Fibroblast of lung (primary cell): ENCODE measurements around the gene SHC4. TPM values are rescaled to one million over a fixed set of nuclear protein-coding genes. Genes with fewer than 3 reads are reported as not detected.

Experiments
- DNase-seq, 2 donors: peaks; one replicate each; pipeline versions ENCODE4 v3.0.0 to v3.0.0-alpha.2; 2010; ENCODE audit warnings: low read depth in 2 of 2
- H2AFZ ChIP-seq: 2 replicates; pipeline ENCODE4 v1.5.1; 2012; ENCODE audit warnings: low read length, control low read depth, inconsistent platforms
- H3K27ac ChIP-seq: 2 replicates; pipeline ENCODE4 v1.5.1; 2011; ENCODE audit warnings: low read length, control low read depth; ENCODE audit not compliant: insufficient read depth
- H3K27me3 ChIP-seq: 2 replicates; pipeline ENCODE4 v1.5.1; 2011; ENCODE audit warnings: mild to moderate bottlenecking, low read length; ENCODE audit not compliant: control insufficient read depth, insufficient read depth
- H3K36me3 ChIP-seq: 2 replicates; pipeline ENCODE4 v1.5.1; 2011; ENCODE audit warnings: low read length; ENCODE audit not compliant: control insufficient read depth, insufficient read depth
- H3K4me1 ChIP-seq: 2 replicates; pipeline ENCODE4 v1.5.1; 2011; ENCODE audit warnings: low read length; ENCODE audit not compliant: control insufficient read depth, insufficient read depth; ENCODE audit errors: extremely low read depth
- H3K4me2 ChIP-seq: 2 replicates; pipeline ENCODE4 v1.5.1; 2011; ENCODE audit warnings: low read length, control low read depth; ENCODE audit not compliant: insufficient read depth; ENCODE audit errors: extremely low read depth
- H3K4me3 ChIP-seq, 4 experiments: fragments of 200-600 bp in 1 of 4; sonication (generic) in 1 of 4; replicated peaks in 1 of 4; 2 replicates each; pipeline ENCODE4 v1.5.1; 2011 to 2016; ENCODE audit warnings: low read length in 4 of 4, low read depth in 3 of 4, mild to moderate bottlenecking in 3 of 4, control low read depth in 2 of 4, inconsistent platforms in 1 of 4, mixed read lengths in 1 of 4; ENCODE audit not compliant: insufficient read depth in 1 of 4; ENCODE audit errors: control extremely low read depth in 1 of 4
- H3K79me2 ChIP-seq: 2 replicates; pipeline ENCODE4 v1.5.1; 2012; ENCODE audit warnings: mild to moderate bottlenecking, low read length, inconsistent platforms; ENCODE audit not compliant: control insufficient read depth, insufficient read depth
- H3K9ac ChIP-seq: 2 replicates; pipeline ENCODE4 v1.5.1; 2011; ENCODE audit warnings: mild to moderate bottlenecking, low read length, control low read depth; ENCODE audit not compliant: insufficient read depth
- H3K9me3 ChIP-seq: 2 replicates; pipeline ENCODE4 v1.5.1; 2012; ENCODE audit warnings: low read depth, low read length; ENCODE audit not compliant: control insufficient read depth, insufficient read depth
- H4K20me1 ChIP-seq: 2 replicates; pipeline ENCODE4 v1.5.1; 2011; ENCODE audit warnings: low read length; ENCODE audit not compliant: control insufficient read depth, insufficient read depth; ENCODE audit errors: extremely low read depth
- EZH2 ChIP-seq: IDR thresholded peaks from 2 replicates; pipeline ENCODE4 v1.5.1; 2012; ENCODE audit warnings: low read length, control low read depth, mild to moderate bottlenecking; ENCODE audit errors: missing control alignments
- polyA plus RNA-seq, 2 donors: library from polyadenylated mRNA; depleted of rRNA in 1 of 2; stranded (reverse) in 1 of 2; unstranded in 1 of 2; fragments of >200 nt; gene quantifications; 2 replicates each; pipeline ENCODE4 v1.2.1, GENCODE V29; 2011 to 2012; ENCODE audit warnings: missing spikeins in 1 of 2
- total RNA-seq: library from RNA; depleted of rRNA; stranded (reverse); fragments of >200 nt; gene quantifications from 2 replicates; pipeline ENCODE4 v1.2.1, GENCODE V29; 2014
- TF ChIP-seq, protein P1 (sequence below), 2 donors: IDR thresholded peaks in 1 of 2; conservative IDR thresholded peaks in 1 of 2; 1 replicate in 1 of 2; 2 replicates in 1 of 2; pipeline ENCODE4 v1.5.1; 2011 to 2012; ENCODE audit warnings: low read length in 2 of 2, control low read depth in 1 of 2, inconsistent platforms in 1 of 2, low read depth in 1 of 2, mild to moderate bottlenecking in 1 of 2

The SHC4 gene
- total and polyA plus RNA-seq, 2 donors (not counting 1 experiment from before 2014, with no cell fraction given), result 0.75 to 1.5 TPM

DNA sequence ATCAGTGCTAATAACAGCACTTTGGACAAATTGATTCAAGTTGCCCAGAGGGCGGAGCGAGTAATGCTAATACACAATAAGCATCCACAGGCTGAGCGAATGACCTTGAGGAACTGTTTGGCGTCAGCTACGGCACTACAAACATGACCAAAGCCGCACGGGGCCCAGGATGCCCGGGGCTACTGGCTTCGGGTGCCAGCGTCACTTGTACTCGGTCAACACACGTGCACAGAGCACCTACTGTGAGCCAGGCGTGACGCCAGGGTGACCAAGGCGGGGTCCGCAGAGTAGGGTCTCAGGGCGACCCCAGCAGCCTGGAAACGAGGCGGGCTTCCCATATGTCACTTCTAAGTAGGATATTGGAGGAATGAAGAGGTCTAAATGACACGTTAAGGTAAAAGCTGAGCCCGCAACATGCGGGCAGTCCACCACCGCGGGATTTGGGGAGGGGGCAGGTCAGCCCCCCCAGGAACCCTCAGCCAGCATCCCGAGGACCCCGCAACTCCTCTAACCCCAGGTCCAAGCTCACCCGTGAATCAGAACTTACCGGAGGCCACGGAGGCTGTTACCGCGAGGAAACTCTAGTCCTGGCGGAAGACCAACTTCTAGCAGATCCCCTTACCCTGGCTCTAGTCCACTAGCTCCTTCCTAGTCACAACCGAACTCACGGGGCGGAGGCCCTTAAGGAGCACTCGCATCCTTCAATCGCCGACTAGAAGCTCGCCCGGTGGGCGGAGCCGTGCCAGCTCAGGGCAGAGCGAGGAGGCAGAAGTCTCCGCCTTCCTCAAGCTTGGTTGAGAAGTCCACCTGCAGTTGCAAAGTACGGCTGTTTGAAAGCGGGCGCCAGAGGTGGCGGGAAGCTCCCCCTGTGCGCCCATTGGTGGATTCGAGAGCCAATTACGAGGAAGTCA, 153.1 kb downstream of the SHC4 start, which contains the start of gene CEP152:
CEP152 (minus strand) TSS at position 656 of the 911 bp plus-strand sequence. CDS start 5,420 bp downstream, outside the sequence.
- peak within 1 kb of the TSS; percentile 50 for H3K9ac ChIP-seq
- H3K79me2 ChIP-seq, result peaks cover 29% of the 10 kb centered on the region
- no peaks in the 10 kb centered on the region for H3K27me3 ChIP-seq
- peak within 1 kb of the TSS; percentile 84 for H3K27ac ChIP-seq
- H3K4me1 ChIP-seq, result peaks cover 9% of the 10 kb centered on the region
- no peak for TF ChIP-seq EZH2
- TF ChIP-seq, protein P1, sequence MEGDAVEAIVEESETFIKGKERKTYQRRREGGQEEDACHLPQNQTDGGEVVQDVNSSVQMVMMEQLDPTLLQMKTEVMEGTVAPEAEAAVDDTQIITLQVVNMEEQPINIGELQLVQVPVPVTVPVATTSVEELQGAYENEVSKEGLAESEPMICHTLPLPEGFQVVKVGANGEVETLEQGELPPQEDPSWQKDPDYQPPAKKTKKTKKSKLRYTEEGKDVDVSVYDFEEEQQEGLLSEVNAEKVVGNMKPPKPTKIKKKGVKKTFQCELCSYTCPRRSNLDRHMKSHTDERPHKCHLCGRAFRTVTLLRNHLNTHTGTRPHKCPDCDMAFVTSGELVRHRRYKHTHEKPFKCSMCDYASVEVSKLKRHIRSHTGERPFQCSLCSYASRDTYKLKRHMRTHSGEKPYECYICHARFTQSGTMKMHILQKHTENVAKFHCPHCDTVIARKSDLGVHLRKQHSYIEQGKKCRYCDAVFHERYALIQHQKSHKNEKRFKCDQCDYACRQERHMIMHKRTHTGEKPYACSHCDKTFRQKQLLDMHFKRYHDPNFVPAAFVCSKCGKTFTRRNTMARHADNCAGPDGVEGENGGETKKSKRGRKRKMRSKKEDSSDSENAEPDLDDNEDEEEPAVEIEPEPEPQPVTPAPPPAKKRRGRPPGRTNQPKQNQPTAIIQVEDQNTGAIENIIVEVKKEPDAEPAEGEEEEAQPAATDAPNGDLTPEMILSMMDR (conservative IDR thresholded peaks at IDR 0.05 in 1 of 2, IDR thresholded peaks at IDR 0.05 in 1 of 2; ENCODE audit: low read depth in 1 of 2, low read length in 2 of 2), result no peak
- DNase-seq, result peak; percentile 100
- H3K9me3 ChIP-seq, result no peaks in the 10 kb centered on the region
- H2AFZ ChIP-seq, result peak within 1 kb of the TSS; percentile 93
- no peaks in the 10 kb centered on the region for H4K20me1 ChIP-seq
- H3K4me3 ChIP-seq, result peak within 1 kb of the TSS; percentile 90 to 97 (median 94)
- no peaks in the 10 kb centered on the region for H3K36me3 ChIP-seq
- peak within 1 kb of the TSS; percentile 94 for H3K4me2 ChIP-seq

- Histone ChIP-seq H3K9ac (no peak overlapping the region), H4K20me1 (no peaks in the 10 kb centered on the region), H3K27ac (no peak overlapping the region), H2AFZ (peak overlapping the region; percentile 41), H3K4me2 (peak overlapping the region; percentile 49), H3K79me2 (peaks cover 39% of the 10 kb centered on the region), H3K27me3 (no peaks in the 10 kb centered on the region), H3K36me3 (no peaks in the 10 kb centered on the region), H3K9me3 (no peaks in the 10 kb centered on the region), H3K4me1 (peaks cover 12% of the 10 kb centered on the region), H3K4me3 (no peak overlapping the region)
- TF ChIP-seq EZH2, result no peak
- TF ChIP-seq, protein P1 (conservative IDR thresholded peaks at IDR 0.05 in 1 of 2, IDR thresholded peaks at IDR 0.05 in 1 of 2; ENCODE audit: low read depth in 1 of 2, low read length in 2 of 2), result no peak
- peak in 1 of 2 donors; percentile 21 for DNase-seq
Measured at GRCh38 chr15:48806151-48806550, 157.6 kb downstream of the SHC4 start.

GRCh38 chr15:48805591-48805990, 158.1 kb downstream of the SHC4 start:
- no peaks in the 10 kb centered on the region for H3K27me3 ChIP-seq
- H2AFZ ChIP-seq, result no peak overlapping the region
- peaks cover 12% of the 10 kb centered on the region for H3K4me1 ChIP-seq
- H3K27ac ChIP-seq, result no peak overlapping the region
- no peaks in the 10 kb centered on the region for H3K36me3 ChIP-seq
- peaks cover 41% of the 10 kb centered on the region for H3K79me2 ChIP-seq
- no peak overlapping the region for H3K9ac ChIP-seq
- no peaks in the 10 kb centered on the region for H3K9me3 ChIP-seq
- no peaks in the 10 kb centered on the region for H4K20me1 ChIP-seq
- no peak for DNase-seq
- H3K4me3 ChIP-seq, result no peak overlapping the region
- peak overlapping the region; percentile 49 for H3K4me2 ChIP-seq
- no peak for TF ChIP-seq EZH2
- TF ChIP-seq, protein P1 (conservative IDR thresholded peaks at IDR 0.05 in 1 of 2, IDR thresholded peaks at IDR 0.05 in 1 of 2; ENCODE audit: low read depth in 1 of 2, low read length in 2 of 2), result no peak
